IPS DF 4.7 (cell line): Measurements from ENCODE around the gene FOXP1.

Experiments
- DNase-seq: peaks from one replicate; pipeline ENCODE4 v3.0.0-alpha.2; 2013; ENCODE audit warnings: low spot score; ENCODE audit errors: extremely low read depth

FOXP1 gene

DNA sequence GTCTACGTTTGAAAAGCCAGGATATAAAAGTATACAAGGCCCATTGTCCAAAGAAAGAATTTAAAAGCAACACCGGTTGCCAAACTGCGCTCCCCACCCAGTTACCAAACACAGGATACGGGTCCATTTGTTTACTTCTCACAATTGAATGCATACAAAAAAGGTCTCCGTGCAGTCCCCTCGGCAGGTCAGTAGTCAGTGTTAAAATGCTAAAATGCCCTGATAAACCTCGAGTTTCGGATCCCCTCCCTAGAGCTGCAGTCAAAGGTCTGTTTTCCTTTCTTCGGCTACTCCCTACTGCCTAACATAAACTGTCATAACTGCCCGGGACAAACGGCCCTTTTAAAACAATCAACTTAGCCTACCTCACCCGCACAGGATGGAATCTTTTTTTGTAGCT, 534.6 kb downstream of the FOXP1 start:
- no peak for DNase-seq

DNA sequence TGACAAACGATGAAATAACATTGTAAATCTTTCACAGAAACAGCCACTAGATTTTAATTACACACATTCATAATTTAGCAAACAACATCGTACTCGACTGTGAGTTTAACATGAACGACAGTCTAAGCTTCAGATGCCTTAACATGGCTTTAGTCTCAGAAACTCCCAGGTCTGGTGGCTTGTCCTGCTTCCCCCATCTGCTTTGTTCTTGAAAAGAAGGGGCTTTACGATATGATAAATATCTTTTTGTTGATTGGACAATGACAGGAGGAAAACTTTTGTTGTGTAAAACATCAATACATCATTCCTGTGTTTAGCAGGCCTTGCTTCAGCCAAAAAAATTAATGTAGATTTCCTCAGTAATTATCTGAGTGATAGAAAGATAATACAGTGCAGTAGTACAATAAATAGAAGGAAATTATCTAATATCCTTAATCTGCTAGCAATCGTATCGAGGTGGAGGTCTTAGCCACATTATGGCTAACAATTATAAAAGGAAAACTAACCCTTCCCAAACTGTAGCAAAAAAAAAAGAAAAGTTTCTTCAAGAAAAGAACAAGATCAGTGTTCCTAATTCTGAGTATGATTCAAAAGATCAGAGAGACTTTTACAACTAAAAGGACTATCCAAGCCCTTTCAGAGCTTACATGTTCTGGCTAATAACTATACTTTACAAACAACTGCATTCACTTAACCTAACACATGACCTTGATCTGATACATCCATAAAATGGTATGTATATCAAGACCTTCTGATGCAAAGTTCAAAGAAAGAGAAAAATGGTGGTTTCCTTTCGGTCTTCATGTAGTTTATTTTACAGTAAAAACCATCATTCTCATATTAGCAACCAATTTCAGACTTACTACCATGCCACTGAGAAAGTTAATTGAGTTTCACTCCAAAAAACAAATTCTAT, 535.7 kb downstream of the FOXP1 start:
- DNase-seq: no peak

GRCh38 chr3:71046791-71047190, 536.7 kb downstream of the FOXP1 start:
- no peak for DNase-seq

- no peak for DNase-seq
Observed at GRCh38 chr3:71045917-71046282, 537.6 kb downstream of the FOXP1 start.

DNA sequence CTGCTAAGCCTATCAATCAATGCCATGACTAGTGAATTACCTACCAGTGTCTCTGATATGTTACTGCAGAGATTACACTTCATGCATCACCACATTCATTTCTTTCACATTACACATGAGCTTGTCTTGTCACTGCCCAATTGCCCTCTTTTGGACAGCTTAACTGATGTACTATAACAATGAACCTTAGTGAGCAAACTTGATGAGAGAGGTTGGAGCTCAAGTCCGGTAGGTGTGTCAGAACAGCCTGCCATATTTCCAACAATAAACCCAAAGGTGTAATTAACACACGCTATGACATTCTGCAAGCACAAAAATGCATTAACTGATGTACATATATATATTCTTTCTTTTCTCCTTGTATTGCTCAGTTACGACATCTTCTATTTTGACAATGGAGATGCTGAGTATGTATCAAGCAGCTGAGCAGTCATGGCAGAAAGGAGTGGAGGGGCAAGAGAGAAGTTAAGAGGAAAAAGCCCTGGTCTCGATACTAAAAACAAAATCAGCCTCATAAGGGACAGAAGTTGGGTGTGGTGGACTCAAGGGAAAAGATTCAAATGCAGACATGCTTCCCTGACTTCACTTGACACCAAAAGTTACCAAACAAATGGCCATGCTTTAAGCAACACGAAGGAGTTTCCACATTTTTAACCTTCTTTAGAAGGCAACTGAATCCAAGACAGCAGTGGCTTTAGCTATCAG, 538.2 kb downstream of the FOXP1 start:
- DNase-seq: no peak

DNA sequence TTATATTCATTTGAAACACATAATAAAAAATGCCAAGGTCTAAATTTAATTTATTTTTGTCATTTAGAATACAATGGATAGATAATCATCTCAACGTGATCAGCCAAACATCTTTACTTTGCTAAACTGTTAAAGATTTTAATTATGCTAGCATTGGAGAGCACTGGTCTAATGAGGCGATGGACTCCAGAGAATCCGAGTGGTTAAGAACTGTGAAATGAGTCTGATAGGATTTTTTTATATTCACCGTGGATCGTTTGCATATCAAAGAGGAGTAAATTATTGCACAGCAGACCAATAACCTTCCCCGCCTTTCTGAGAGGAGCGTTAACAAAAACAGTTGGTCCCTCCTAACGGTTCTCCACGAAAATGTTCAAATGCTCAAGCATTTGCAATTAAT, 540.8 kb downstream of the FOXP1 start:
- no peak for DNase-seq

GRCh38 chr3:71041371-71041770, 542.2 kb downstream of the FOXP1 start:
- DNase-seq: no peak

DNA sequence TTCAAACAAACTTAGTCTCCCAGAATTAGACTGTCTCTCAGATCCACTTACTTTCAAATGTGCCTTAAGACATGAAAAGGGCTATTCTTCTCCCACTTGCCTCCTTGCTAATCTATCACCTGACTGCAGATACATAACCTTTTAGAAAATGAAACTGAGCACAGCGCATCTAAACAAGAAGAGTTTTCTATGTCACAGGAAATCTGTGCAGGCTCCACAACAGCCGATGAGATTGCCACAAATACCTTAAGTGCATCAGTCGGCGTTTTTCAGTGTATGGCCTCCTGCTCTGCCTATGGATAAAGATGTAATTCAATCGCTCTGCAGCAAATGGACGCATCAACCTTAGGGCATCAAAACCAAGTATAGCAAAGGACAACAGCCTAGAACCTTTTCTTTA, 544.2 kb downstream of the FOXP1 start:
- DNase-seq: no peak

GRCh38 chr3:71037775-71038174, 545.8 kb downstream of the FOXP1 start:
- no peak for DNase-seq

- no peak for DNase-seq
Observed at GRCh38 chr3:71035886-71036285, 547.6 kb downstream of the FOXP1 start.

GRCh38 chr3:71035314-71035713, 548.2 kb downstream of the FOXP1 start:
- DNase-seq: no peak

DNA sequence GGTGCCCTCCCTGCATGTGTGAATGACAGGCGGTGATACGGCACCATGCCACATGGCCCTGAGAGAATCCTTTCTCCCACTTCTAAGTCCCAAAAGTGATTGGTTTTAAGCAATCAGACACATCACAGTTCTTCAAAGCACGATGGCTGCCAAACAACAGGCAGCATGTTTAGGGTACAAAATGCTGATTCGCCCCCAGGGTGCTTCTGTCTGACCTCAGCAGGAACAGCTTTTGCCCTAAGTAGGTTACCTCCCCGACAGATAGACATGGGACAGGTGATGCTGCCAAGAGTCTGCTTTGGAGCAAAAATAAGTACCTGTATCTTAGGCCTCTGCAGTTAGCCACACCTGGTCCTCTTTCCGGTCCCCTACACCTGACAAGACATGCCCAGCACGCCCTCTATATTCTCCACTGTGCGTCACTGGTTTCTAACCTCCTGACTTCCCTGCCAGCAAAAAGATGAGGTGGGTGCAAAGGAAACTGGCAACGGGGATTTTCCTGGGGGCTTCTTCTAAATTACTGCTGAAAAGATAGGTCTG, 549.8 kb downstream of the FOXP1 start:
- DNase-seq: no peak

- DNase-seq: no peak
Observed at GRCh38 chr3:71031914-71032521, 551.5 kb downstream of the FOXP1 start.

DNA sequence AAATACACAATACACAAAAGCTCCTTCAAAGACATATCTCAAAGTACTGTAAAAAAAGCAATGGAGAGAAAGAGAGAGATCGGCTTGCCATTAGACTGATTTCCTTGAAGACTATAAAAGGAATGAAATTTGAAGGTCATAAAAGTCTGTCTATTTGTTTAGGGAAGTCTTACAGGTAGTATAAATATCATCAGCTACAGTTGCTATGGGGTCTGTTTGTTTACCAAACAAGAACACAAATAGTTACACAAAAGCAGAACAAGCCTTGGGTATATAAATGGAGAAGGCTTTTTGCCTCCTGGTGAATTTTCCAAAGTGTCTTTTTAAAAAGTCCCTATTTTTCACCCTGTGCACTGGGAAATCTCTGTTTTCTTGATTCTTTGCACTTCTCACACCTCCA, 552.3 kb downstream of the FOXP1 start:
- DNase-seq: no peak

GRCh38 chr3:71030748-71031147, 552.8 kb downstream of the FOXP1 start:
- DNase-seq: no peak

GRCh38 chr3:71029770-71030169, 553.8 kb downstream of the FOXP1 start:
- DNase-seq: no peak

- no peak for DNase-seq
Observed at GRCh38 chr3:71028802-71029201, 554.7 kb downstream of the FOXP1 start.

DNA sequence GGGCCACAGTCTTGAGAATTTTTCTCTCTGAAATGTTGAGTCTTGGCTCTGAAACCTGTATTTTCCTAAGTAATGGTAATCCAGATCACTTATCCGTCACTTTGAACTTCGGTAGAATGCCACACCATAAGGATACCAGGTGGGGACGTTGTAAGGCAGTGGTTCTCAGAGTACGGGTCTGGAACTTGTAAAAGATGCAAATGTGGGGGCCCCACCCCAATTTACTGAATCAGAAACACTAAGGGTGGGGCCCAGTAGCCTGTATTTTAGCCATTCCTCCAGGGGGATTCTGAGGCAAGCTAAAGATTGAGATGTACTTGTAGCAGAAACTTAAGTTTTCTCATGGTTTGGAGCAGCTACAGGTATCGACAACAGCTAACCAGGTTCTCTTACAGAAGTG, 555.3 kb downstream of the FOXP1 start:
- DNase-seq: no peak

DNA sequence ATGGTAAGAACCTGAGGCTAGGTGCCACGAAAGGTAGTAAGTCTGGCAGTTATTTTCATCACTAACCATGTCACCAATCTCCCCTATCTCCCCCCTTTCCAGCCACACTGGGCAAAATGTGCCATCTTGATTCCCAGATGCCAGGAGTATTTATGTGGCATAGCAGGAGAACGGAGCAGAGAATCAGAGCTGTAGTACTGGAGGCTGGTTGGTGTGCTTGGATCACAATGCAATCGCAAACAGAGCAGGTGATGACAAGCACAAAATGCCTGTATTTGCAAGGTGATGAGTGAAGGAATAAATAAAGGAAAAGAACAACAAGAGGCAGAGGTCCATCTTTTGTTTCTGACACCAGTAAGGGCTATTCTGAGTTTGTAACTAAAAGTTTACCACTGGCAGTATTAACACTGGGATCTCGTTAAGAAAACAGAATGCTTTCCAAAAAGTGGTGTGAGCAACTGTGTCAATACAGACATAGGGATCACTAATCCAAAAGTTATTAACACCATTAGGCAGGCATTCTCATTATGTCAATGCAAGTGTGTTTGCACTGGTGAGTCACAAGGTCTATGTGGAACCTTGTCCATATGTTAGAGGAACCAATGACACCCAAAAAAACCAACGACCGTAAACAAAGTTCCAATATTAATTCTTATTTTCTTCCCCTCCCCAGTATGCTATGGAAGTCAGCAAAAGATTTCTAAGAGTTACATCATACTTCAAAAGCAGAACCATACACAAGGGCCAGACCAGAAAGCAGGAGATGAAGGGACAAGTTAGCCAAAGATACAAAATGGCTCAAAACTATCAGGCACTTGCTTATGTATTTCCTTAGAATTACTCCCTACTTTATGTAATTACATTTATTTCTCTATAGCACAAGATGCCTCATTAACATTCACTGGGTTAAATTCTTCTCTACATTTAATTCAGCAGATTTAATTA, 556.6 kb downstream of the FOXP1 start:
- no peak for DNase-seq

DNA sequence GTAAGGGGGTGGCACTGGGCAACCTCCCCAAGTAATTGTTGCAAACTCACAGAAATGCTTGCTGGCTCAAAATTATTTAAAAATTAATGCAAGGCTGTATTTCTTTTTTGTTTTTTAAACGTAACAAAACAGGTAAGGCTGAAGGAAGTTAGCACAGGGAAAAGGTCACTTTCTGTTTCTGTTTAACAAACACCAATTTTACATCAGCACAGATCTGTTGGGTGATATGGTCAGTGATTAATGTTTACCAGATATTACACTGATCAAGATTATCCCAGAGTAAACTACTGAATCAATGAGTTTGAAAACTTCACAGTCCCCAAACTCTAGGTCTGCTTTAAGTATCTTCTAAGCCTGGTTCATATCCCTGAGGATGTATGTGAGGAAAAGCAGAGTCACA, 558.0 kb downstream of the FOXP1 start:
- DNase-seq: no peak

DNA sequence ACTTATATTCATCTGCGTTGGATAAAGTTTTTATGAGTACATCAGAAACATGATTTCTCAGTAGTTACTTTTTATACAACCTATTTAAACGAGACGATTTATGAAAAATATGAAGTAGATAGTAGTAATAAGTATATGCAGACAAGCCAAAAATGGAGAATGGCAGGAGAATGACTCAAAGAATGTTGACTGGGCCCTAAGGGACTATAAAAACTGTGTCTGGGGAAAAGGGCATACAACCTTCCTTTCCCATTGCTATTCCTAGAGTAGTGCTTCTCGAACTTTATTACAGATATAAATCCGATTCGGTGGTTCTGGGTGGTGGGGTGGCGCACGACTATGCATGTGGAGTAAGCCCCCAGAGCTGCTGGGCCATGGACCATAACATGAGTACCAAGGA, 558.5 kb downstream of the FOXP1 start:
- no peak for DNase-seq
